ENCODE results near the gene CXCL12.

CXCL12 gene

DNA sequence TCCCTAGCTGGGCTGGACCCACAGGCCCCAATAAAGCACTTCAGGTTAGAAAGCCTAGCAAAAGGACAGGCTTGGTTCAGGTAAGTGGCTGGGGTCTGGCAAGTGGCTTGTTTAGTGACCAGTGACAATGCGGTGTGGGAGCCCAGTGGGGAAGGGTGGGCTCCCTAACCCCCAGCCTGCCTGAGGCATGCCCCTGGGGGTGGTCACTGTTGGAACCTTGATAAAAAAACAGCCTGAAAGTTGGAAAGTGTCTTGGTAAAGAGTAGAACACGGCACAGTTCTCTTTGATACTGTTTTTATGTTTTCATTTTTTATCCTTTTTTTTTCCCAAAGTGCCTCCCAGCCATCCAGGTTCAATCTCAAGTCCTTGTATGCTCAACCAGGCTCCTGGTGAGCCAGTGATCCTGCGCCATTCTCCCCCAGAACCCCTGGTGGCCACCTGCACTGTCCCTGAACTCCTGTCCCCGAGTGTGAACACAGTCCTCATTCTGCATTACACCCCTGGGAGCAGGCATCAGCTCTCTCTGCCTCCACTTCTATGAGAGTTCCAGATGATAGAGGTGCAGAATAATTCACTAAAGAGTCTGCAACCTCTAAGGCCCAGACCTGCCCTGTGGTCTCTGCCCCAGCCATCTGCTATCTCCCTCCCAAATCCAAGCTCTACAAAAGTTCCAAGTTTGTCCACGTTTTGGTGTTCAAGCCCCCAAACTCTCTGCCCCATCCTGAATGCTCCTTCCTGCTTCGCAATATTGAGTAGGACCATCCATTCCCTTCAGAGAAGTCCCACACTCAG is 15.0 kb upstream of the CXCL12 start:
- no peak for DNase-seq (ENCODE audit: low read depth)

DNA sequence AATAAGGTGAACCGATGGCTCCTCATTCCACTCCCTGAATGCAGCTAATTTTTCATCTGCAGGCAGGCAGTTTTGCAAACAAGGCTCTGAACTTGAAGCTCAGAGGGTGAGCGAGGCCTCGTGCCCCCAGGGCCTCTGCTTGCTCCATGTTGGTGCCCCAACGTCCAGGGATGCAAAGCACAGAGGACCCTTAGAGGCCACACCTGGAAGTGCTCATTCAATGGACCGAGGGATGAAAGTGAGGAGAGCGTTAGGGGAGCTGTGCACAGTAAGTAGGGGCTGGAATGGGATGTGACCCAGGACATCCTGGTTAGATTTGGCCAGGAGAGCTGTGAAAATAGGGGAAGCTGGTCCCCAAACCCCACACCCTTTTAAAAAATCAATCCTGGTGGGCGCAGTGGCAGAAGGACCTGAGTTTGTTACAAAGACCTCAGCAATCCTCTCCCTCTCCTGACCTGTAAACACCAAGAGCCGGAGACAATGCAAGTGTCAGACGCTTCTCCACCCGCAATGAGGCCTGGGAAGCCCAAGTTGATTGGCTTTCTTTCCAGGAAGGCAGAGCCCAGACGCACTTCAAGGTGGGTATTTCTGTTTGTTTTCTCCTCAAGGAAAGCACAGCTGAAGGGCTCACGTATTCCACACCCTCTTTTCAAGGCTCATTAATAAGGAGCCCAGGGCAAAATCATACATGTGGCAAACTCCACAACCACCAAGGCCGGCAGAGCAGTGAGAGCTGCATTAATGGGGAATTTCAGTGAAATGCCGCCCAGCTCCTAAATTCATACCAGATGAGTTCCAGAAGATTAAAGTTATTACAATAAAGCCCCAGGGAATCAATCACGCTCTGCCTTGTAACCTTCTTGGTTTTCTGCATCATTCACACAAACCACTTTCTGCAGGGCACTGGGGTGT is 14.1 kb upstream of the CXCL12 start:
- no peak for DNase-seq (ENCODE audit: low read depth)

DNA sequence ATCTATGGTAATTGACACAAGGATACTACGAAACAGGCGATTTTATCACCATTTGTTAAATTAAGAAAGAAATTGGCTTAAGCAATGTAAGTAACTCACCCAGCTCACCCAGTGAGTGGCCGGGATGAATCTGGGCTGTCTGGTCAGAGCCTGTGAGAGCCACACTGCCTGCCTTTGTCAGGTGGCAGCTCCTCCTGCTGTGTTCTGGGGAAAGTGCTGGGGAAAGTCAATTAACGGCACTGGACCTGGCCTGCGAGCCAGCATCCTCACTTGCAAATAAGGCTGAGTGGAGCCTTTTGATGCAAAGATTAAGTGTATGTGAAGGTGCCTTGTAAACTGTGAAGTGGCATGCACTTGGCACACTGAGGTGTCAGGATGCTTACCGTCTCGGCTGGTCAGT is 13.4 kb upstream of the CXCL12 start:
- DNase-seq (ENCODE audit: low read depth), result no peak

DNA sequence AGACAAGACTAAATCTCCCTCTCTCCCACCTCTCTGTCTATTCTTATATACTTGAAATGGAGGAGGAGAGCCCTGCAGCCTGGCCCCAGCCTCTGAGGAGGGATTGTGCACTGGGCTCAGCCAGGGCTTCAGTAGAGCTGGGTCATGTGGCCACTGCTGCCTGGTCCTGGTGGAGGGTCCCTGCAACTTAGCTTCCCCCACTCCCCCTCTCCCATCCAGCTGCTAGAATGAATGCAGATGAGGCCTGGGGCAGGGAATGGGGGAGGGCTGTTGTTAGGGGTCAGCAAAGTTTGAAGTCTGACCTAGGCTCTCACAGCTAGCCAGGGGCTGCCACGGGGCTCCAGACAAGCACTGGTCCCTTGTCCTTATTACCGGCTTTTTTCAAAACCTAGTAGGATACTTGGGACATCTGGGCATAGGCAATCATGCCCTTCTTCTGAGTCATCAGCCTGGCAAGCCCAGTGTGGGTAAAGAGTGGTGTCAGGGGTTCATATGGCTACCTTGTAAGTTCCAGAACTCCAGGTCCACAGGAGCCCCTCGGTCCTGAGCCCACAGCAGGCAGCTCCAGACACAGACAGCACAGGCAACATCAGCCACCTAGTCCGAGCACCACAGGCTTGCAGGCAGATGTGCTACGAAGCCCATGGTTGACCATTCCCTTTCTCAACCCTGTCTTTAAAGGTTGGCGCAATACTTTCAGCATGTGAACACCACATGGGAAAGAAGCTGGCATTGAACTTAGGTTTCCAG is 12.8 kb upstream of the CXCL12 start:
- DNase-seq (ENCODE audit: low read depth), result no peak

DNA sequence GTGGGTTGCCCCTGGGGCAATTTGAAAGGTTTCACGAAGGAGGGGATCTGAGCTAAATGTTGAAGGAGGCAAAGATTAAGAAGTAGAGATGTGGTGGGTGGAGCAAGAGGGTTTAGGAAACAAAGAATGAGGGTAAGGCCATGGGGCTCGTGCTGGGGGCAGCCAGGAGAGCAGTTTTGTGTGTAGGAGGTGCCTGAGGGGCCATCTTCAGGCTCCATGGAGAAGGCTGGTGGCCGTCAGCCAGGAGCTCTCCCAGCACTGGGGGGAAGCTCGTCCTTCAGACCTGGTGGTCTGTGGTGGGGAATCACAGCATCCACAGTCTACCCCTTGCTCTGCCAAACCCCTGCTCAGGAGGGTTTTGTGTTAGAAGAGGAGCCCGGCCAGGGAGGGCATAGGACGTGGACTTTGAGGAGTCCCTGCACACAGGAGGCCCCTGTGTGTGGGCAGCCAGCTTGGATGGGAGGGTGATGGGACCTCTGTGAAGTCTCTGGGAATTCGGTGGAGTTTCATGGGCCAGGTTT is 11.8 kb upstream of the CXCL12 start:
- DNase-seq (ENCODE audit: low read depth), result no peak

DNA sequence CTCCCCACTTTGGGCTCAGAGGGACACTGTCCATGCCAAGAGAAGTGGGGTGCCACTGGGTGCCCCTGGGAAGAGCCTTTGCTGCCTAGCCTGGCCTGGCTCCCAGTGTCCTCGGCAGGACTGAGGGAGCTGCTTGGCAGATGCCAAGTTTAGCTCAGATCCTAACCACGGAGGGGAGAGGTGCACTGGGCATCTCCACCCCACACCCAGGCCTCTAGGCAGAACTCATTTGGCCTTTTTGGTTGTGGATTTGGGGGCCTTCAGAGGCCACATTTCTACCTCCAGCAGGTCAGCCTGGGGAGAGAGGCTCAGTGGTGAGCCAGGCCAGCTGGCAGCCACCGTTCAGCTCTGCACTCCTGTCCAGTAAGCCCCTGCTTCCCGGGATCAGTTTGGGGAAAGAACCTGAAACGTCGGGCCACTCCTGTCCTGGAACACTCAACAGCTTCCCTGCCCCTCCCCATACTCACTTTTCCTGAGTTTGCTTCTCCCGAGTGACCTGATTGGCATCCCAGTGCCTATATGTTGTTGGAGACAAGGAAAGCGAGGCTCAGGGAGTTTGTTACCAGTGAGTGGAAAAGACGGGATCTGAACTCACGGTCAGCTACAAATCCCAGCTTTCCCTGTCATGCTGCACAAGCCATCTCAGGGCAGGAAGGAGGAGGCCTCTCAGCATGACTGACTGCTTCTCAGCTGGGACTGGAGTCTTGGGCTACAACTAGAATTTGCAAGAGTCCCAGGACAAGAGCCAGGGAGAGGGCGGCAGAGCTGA is 11.2 kb upstream of the CXCL12 start:
- no peak for DNase-seq (ENCODE audit: low read depth)

DNA sequence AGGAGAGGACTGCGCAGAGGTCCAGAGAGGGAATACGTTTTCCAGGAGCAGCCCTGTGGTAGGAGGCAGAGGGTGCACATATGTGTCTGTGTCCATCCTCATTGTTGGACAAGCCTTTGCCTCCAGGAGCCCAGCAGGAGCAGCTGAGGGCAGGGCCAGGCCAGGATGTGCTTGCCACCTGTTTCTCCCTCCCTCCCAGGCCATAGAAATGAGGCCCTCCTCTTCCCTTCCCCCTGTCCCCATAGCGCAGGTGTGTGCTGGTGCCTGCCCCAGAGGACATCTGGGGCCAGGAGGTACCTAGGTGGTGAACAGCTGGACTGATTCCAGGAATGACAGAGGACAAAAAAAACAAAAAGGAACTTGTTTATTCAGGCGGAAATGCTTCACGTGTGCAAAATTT is 10.5 kb upstream of the CXCL12 start:
- DNase-seq (ENCODE audit: low read depth), result no peak

DNA sequence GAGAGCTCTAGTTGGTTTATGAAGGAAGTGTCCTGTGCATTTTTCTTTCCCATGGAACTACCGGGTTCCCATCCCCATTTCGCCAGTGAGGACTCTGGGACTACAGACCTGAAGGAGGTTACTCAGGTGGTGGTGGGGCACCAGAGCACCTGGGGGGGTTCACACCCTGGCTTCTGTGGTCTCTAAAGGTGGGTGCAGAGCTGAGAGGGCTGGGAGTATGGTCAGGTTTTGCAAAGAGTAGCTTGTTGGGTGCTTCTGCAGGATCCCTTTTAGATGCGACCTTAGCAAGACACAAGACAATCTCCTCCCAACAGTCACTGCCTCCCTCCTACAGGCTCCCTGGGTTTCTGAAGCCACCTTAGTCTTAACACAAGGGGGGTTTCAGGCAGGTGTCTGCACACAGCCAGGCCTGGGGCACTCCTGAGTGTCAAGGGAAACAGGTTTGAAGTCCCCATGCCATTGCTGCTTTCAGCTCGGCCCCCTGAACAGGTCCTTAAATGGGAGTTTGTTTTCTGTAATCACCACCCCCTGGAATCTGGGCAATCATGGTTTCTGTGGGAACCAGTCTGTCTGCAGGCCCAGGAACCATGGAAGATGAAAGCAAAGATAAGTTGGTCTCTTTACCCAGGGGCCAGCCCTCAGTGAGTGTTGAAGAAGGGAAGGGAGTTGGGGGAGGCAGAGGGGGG is 9.9 kb upstream of the CXCL12 start:
- no peak for DNase-seq (ENCODE audit: low read depth)

DNA sequence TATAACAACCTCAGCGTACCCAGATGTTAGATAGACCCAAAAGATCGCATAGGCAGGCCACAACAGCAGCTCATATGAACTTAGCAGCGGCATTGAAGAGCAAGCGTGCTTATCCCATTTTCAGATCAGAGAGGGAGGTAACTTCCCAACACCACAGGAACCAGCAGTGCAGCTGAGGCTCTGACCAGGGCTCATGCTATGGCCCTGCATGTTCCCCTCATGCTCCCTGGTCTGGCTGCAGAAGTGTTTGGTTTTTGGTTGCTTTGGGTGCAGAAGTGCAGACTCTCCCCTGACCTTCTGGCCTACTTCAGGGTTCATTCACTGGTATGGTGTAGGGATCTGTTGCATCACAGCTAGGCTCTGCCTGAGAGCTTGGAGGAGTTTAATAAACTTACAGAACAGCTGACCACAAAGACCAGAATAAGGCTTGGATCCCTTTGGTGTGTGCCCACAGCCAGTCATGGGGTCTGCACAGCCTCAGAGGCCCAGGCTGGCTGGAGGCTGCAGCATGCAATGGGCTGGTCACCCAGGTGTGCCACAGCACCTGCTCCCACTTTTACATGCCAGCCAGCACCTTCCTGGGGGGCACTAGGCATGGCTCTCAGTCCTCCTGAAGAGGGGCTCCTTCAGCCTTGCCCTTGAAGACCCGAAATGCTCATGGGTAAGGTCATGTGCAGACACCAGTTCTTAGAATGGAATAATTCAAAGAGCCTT is 9.1 kb upstream of the CXCL12 start:
- DNase-seq (ENCODE audit: low read depth), result no peak

DNA sequence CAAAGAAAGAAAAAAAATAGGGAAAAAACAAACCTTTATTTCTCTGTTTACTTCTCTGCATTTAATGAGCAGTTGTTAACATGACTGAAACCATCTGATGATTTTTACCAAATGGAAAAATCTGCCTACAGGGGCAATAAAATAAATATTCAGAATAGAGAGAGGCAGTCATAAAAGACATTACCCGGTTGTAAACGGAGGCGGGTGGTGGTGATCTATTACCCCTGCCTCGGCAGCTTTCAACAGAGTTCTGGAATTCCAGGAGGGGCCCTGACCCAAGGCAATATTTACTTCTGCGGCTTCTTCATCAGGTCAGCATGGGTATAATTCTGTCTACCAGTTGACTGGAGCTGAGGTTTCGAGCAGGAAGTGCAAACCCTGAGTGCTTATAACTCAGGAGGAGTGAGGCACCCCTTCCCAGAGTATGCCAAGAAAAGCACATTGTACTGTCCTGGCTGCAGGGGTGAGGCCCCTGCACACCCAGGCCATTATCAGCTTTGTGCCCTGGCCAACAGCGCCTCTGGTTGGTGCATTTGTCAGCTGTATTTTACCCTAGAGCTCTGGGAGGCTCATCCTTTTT is 8.2 kb upstream of the CXCL12 start:
- no peak for DNase-seq (ENCODE audit: low read depth)

DNA sequence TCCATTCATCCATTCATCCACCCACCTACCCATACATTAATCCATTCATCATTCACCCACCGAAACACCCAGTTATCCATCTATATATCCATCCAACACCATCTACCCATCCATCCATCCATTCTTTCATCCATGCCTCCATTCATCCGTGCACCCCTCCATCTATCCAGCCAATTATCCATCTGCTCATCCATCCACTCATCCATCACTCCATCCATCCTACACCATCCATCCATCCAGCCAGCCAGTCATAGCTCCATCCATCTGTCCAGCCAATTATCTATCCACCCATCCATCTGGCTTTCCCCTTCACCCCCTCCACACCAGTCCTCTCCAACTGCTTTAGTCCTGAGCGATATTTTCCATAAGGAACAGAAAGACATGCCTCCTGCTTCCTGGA is 7.5 kb upstream of the CXCL12 start:
- DNase-seq (ENCODE audit: low read depth), result no peak

DNA sequence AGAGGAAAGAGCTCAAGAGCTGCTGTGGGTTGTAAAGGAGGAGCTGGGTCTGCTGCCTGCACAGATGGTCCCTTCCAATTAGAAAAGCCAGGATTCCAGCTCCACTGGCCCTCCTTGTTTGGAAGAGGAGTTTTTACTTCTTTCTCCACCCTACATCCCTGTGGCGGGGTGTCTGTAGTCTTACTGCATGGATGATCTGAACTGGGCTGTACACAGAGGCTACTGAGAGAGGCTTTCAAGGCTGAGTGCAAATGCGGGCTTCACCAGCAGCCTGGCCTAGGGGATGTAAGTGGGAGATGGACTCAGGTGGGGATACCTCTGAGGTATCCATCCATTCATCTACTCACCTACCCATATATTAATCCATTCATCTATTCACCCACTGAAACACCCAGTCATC is 7.1 kb upstream of the CXCL12 start:
- no peak for DNase-seq (ENCODE audit: low read depth)

DNA sequence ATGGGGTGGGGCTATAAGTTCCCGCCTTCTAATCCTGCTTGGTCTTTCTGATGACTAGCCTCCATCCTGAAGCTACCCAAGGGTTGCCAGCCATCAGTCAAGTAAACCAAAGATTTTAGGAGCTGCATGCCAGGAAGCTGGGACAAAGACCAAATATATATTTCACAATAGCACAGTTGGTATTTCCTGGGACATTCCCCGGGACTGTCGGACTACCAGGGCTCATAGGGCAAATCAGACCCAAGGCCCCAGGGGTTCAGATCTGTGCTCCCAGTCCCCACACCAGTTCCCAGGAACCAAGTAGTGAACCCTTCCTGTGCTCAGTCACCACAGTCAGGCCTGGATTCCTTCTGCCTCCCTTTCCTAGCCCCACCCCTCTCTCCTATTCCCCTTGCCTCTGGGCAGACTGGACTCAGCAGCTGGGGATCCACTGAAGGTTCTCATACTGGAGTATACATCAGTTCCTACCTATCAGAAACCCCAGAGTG is 5.7 kb upstream of the CXCL12 start:
- DNase-seq (ENCODE audit: low read depth), result no peak

DNA sequence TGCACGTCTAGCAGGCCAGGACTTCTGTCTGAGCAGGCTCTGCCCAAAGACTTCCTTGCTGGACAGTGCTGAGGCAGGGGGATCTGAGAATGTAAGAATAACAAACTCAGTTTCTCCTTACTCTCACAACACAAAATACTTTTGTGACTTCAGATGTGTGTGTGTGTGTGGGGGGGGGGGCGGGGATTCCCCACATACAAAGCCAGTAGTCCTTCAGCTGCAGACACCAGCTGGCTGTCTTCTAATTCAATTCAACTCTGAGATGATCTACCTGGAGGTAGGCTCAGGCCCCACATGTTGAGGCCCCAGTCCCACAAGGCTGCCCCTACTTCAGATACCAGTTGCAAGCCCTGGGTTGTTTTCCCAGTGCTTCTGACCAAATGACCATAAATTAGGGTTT is 4.7 kb upstream of the CXCL12 start:
- no peak for DNase-seq (ENCODE audit: low read depth)

DNA sequence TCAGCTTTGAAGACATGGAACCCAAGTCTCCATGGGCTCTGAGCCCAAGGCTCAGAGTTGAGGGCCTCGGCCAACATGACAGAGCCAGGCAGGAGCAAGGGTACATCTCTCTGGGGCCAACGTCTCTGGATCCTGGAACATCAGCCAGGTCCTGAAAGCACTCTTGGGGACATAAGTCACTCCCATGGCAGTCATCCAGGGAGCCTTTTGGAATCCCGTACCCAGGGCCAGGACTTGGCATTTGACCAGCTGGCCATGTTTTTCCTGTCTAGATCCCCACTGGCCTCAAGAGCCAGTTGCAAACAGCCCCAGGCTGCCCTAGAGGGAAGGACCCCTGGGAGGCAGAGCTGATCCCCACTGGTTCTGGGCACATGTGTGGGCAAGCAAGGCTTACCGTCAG is 4.3 kb upstream of the CXCL12 start:
- DNase-seq (ENCODE audit: low read depth), result no peak

DNA sequence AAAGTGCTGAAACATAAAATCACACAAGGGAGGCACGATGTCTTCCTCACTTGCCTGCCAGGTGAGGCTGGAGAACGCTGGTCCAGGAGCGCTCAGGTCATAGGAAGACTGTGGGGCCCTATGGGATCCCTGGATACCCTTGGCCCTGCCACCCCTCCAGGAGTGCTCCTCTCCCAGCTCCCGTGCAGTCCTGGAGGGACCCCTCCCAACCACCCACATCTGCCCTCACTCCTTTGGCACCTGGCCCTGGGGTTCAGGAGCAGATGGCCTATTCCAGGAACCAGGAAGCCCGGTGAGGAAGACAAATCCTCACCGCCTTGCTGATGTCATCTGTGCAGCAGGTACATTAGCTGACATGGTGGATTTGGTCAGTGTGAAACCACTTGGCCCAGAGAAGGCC is 3.7 kb upstream of the CXCL12 start:
- no peak for DNase-seq (ENCODE audit: low read depth)

DNA sequence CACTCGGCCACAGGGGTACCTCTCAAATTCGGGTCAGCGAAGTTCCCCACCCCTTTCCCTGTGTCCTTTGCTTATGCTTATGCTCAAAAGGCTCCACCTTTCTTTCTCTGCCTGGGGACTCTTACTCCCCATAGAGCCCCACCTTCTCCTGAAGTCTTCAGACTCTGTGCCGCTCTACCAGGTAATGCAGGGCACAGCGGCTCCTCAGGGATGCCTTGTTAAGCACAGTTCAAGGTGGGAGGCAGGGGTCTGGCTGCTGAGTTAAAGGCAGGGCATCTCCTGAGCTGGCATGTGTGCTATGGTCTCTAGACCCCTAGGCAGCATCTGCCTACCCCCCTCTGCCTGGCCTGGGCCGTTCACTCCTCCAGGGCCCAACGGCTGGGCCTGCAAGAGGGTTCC is 3.0 kb upstream of the CXCL12 start:
- DNase-seq (ENCODE audit: low read depth), result no peak

DNA sequence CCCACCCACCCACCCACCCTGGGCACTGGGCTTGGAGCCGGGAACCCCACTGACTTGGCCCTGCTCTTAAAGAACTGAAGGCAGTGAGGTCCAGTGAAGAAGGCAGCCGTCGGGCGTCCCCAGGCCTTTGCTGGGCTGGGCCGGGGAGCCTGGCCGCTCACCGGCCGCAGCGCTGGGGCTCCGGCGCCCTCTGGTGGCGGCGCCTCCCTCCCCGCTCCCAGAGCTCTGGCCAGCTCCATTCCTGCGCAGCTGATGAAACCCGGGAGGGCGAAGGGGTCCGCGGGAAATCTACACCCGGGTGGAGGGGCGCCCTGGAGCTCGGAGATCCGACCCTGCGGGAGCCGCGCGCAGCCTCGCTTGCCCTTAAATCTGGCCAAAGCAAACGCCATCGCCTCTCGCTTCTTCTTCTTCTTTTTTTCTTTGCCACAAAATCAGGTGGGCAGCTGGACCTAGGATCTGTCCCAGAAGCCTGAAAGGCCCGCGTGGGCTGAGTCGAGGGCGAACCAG is 1.7 kb upstream of the CXCL12 start:
- DNase-seq (ENCODE audit: low read depth), result no peak

DNA sequence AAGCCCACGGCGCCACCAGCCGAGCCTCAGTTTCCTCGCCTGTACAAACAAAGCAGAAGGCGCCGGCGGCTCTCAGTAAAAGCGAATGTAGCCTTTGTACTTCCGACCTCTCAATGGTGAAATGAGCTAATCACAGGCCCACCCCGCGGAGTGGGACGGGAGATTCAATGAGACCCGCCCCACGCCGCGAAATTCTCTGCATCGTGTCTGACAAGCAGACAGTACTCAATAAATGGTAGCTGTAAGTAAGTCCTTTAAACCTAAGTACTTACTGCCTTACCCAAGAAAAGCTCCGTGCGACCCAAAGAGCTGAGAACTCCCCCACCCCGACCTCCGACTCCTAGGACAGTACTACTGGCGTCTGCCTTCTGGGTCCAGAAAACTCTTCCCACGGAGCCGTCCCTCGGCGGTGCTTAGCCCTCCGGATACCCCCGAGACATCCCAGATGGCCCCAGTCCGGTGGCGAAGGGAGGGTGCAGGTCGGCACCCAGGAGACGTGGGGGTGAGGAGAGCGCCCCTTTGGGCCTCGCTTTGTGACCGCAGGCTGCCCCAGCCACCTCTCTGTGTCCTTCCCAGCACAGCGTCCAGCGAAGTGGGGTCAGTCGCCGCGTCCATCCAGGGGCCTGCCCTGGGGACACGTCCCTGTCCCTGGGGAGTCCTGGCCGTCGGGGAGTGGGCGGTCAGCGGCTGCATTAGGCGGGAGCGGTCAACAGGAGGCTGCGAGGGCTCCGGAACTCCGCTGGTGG is 972 bp upstream of the CXCL12 start:
- DNase-seq (ENCODE audit: low read depth), result no peak

Measured in stimulated activated CD8-positive, alpha-beta memory T cell treated with anti-CD3 and anti-CD28 coated beads, Interleukin-15, amount 100 ng/mL, for 1 hour (primary cell).